ENCODE results near the gene TARBP1. TPM values are rescaled to one million over a fixed set of nuclear protein-coding genes. Genes with fewer than 3 reads are reported as not detected.
A peak's percentile ranks its signal among the peaks of the same experiment; 100 is the strongest.
"Not testable (repeated sequence)": the region's sequence is repeated elsewhere in the genome, so short reads cannot be mapped to it uniquely, and the experiment has no call there.

The TARBP1 gene
- total and polyA plus RNA-seq, 9 donors = 4.8 to 26.3 (median 10.8) TPM

- 90 to 96% (median 93%) methylated on average over 10 of the region's 10 CpGs for WGBS, 3 donors
- intact Hi-C loops (cut with DNase I) = no loop called here
- TF ChIP-seq CTCF (IDR thresholded peaks at IDR 0.05) (no peak), EP300 (IDR thresholded peaks at IDR 0.05) (no peak), POLR2A (IDR thresholded peaks at IDR 0.05) (no peak)
- H3K27me3 ChIP-seq = no peaks in the 10 kb centered on the region
- DNase-seq = no peak
- no peaks in the 10 kb centered on the region for H3K36me3 ChIP-seq
- no peak overlapping the region for H3K27ac ChIP-seq
- H3K4me1 ChIP-seq (ENCODE audit: insufficient read depth) = no peaks in the 10 kb centered on the region
- H3K9me3 ChIP-seq = no peaks in the 10 kb centered on the region
- no peak overlapping the region for H3K4me3 ChIP-seq
Measured at GRCh38 chr1:234381699-234382555, 97.1 kb downstream of the TARBP1 start.

- H3K4me1 ChIP-seq (ENCODE audit: insufficient read depth); H3K27ac ChIP-seq; H3K27me3 ChIP-seq; H3K4me3 ChIP-seq; H3K36me3 ChIP-seq; DNase-seq; H3K9me3 ChIP-seq; intact Hi-C loops (cut with DNase I): not testable (repeated sequence)
- 94 to 97% (median 96%) methylated on average over 5 of the region's 5 CpGs for WGBS, 3 donors
Measured at GRCh38 chr1:234379591-234380109, 99.3 kb downstream of the TARBP1 start.

DNA sequence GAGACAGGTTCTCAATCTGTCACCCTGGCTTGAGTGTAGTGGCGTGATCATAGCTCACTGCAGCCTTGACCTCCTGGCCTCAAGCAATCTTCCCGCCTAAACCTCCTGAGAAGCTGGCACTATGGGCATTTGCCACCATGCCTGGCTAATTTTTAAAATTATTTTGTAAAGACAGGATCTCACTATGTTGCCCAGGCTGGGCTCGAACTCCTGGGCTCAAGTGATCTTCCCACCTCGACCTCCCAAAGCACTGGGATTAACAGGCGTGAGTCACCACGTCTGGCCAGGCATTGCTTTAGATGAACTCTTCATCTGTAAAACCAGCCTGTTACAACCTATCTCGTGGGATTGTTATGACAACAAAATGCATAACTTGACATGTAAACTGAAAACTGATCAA lies 103.3 kb downstream of the TARBP1 start:
- DNase-seq = no peak
- peaks cover 5% of the 10 kb centered on the region for H3K4me1 ChIP-seq (ENCODE audit: insufficient read depth)
- 85 to 89% (median 86%) methylated on average over 7 of the region's 7 CpGs for WGBS, 3 donors
- no peak overlapping the region for H3K27ac ChIP-seq
- no peaks in the 10 kb centered on the region for H3K9me3 ChIP-seq
- no peaks in the 10 kb centered on the region for H3K27me3 ChIP-seq
- H3K4me3 ChIP-seq = no peak overlapping the region
- no peak for TF ChIP-seq CTCF (IDR thresholded peaks at IDR 0.05)
- TF ChIP-seq POLR2A (IDR thresholded peaks at IDR 0.05) = no peak
- no peak for TF ChIP-seq EP300 (IDR thresholded peaks at IDR 0.05)
- H3K36me3 ChIP-seq = no peaks in the 10 kb centered on the region
- intact Hi-C loops (cut with DNase I) = no loop called here

- Histone ChIP-seq H3K9me3 (no peaks in the 10 kb centered on the region), H3K27ac (peak overlapping the region; percentile 42 to 76), H3K36me3 (no peaks in the 10 kb centered on the region), H3K27me3 (no peaks in the 10 kb centered on the region), H3K4me1 (ENCODE audit: insufficient read depth) (peaks cover 5% of the 10 kb centered on the region), H3K4me3 (peak overlapping the region; percentile 83)
- whole genome bisulfite sequencing, 3 donors = 4 to 6% (median 5%) methylated on average over 6 of the region's 6 CpGs
- DNase-seq = no peak
- intact Hi-C loops (cut with DNase I) = no loop called here
- TF ChIP-seq EP300 (IDR thresholded peaks at IDR 0.05) (no peak), CTCF (IDR thresholded peaks at IDR 0.05) (no peak), POLR2A (IDR thresholded peaks at IDR 0.05) (no peak)
Measured at GRCh38 chr1:234373959-234374254, 105.1 kb downstream of the TARBP1 start.

Data from ovary (tissue), 9 donors.